PC-9 (cell line): ENCODE measurements around the gene DTNBP1. TPM values are rescaled to one million over a fixed set of nuclear protein-coding genes. Genes with fewer than 3 reads are reported as not detected.

Source experiments
- Bru-seq: library from RNA; stranded (reverse); fragments of 400-500 nt; gene quantifications from one replicate; lab custom pipeline; 2021; lab: Mats Ljungman, UMichigan
- BruChase-seq, 2 experiments: library from RNA; stranded (reverse); fragments of 400-500 nt; gene quantifications; one replicate each; lab custom pipeline; 2021; lab: Mats Ljungman, UMichigan
- BruUV-seq: library from RNA; stranded (reverse); fragments of 400-500 nt; replicated peaks from 2 replicates; lab custom pipeline; 2021; lab: Mats Ljungman, UMichigan
- CTCF ChIA-PET: fragments of 300-600 bp; sonication (Branson Sonifier 250); formaldehyde crosslinking; loops from one replicate; lab custom pipeline; 2022; ENCODE audit warnings: antibody characterized with exemption; lab: Charles Lee
- POLR2A ChIA-PET: fragments of 300-600 bp; sonication (Branson Sonifier 250); formaldehyde crosslinking; loops from one replicate; lab custom pipeline; 2022; ENCODE audit warnings: antibody characterized with exemption; ENCODE audit not compliant: unreplicated experiment; lab: Charles Lee
- DNase-seq, 2 experiments: peaks; one replicate each; pipeline versions ENCODE4 v3.0.0 to v3.0.0-alpha.2; 2015 to 2022; ENCODE audit warnings: mixed read lengths in 1 of 2
- H2AFZ ChIP-seq: fragments of 200-600 bp; sonication (generic); 2 replicates; pipeline ENCODE4 v1.8.1; 2017; ENCODE audit warnings: antibody characterized with exemption
- H3F3A ChIP-seq: fragments of 200-600 bp; sonication (generic); 2 replicates; pipeline ENCODE4 v1.8.1; 2017; ENCODE audit warnings: antibody characterized with exemption, mild to moderate bottlenecking, low read depth; ENCODE audit not compliant: insufficient read depth
- H3K27ac ChIP-seq: fragments of 200-600 bp; sonication (generic); 2 replicates; pipeline ENCODE4 v1.6.1; 2016; ENCODE audit warnings: mixed run types
- H3K27me3 ChIP-seq: fragments of 200-600 bp; sonication (generic); 2 replicates; pipeline ENCODE4 v1.6.1; 2016; ENCODE audit warnings: low read depth, mixed run types; ENCODE audit not compliant: insufficient read depth
- H3K36me3 ChIP-seq: fragments of 200-600 bp; sonication (generic); 2 replicates; pipeline ENCODE4 v1.6.1; 2016; ENCODE audit warnings: low read depth, mixed run types
- H3K4me1 ChIP-seq: fragments of 200-600 bp; sonication (generic); replicated peaks from 2 replicates; pipeline ENCODE4 v1.6.1; 2016; ENCODE audit warnings: mixed run types; ENCODE audit not compliant: insufficient read depth
- H3K4me2 ChIP-seq: fragments of 200-600 bp; sonication (generic); 2 replicates; pipeline ENCODE4 v1.6.1; 2017; ENCODE audit warnings: mixed run types
- H3K4me3 ChIP-seq: fragments of 200-600 bp; sonication (generic); 2 replicates; pipeline ENCODE4 v1.6.1; 2016; ENCODE audit warnings: mixed run types
- H3K79me2 ChIP-seq: fragments of 200-600 bp; sonication (generic); 2 replicates; pipeline ENCODE4 v1.6.1; 2017; ENCODE audit warnings: low read depth, mixed run types
- H3K9me2 ChIP-seq: fragments of 200-600 bp; sonication (generic); 2 replicates; pipeline ENCODE4 v1.8.1; 2017; ENCODE audit warnings: mild to moderate bottlenecking; ENCODE audit not compliant: insufficient read depth
- H3K9me3 ChIP-seq: fragments of 200-600 bp; sonication (generic); 2 replicates; pipeline ENCODE4 v1.8.1; 2016; ENCODE audit warnings: low read depth; ENCODE audit not compliant: insufficient read depth
- H4K20me1 ChIP-seq: fragments of 200-600 bp; sonication (generic); 2 replicates; pipeline ENCODE4 v1.8.1; 2017; ENCODE audit not compliant: insufficient read depth
- CTCF ChIP-seq: fragments of 200-600 bp; sonication (generic); conservative IDR thresholded peaks from 2 replicates; pipeline ENCODE4 v1.6.1; 2017; ENCODE audit warnings: mixed run types, antibody characterized with exemption, mild to moderate bottlenecking, moderate library complexity
- EZH2 ChIP-seq: fragments of 200-600 bp; sonication (generic); IDR thresholded peaks from 2 replicates; pipeline ENCODE4 v1.8.0; 2017; ENCODE audit warnings: antibody characterized with exemption, low read depth
- intact Hi-C: fragments of 100-400 bp; cut with micrococcal nuclease; formaldehyde crosslinking; loops from one replicate; pipeline ENCODE4 v1.10.0; 2022; ENCODE audit not compliant: unreplicated experiment
- long read RNA-seq: library from polyadenylated mRNA; stranded (forward); transcript quantifications from one replicate; pipeline ENCODE4 v2.0.0, GENCODE V29; 2022
- total RNA-seq: library from RNA; stranded (reverse); gene quantifications from 2 replicates; pipeline ENCODE4 v1.2.3, GENCODE V29; 2021

The DTNBP1 gene
- total RNA-seq, result 9.1 and 9.9 TPM in 2 replicates
- percentile 70 among the genes with signal in this experiment for Bru-seq, nascent RNA
- BruChase-seq, experiment 1, labeled RNA remaining after a 2-hour chase, result percentile 52 among the genes with signal in this experiment
- BruChase-seq, experiment 2, labeled RNA remaining after a 6-hour chase, result percentile 35 among the genes with signal in this experiment
- long read RNA-seq, transcript DTNBP1-202 (10 exons, 1,403 nt), result major isoform, 13 of 37 reads
- long read RNA-seq, partial matches to known transcripts, result 0 of 37 reads
- long read RNA-seq, other reads (novel, unspliced or antisense), result 24 of 37 reads

GRCh38 chr6:15662326-15663129, at the start of gene DTNBP1:
TSS of gene DTNBP1 (minus strand) at chr6:15663028. CDS start at chr6:15662869, 159 bp downstream.
- H3F3A ChIP-seq, result no peaks in the 10 kb centered on the region
- peak within 1 kb of the TSS; percentile 64 for H3K4me3 ChIP-seq
- no peak within 1 kb of the TSS for H3K27ac ChIP-seq
- peaks cover 17% of the 10 kb centered on the region for H3K79me2 ChIP-seq
- ChIA-PET CTCF (no interaction called here), POLR2A (interaction anchor here (0.5 to 0.7 kb wide), 4 partner anchors 40 to 1457 kb away, joined by 3 to 4 read pairs (median 3); no protein-coding TSS in a partner anchor)
- no peaks in the 10 kb centered on the region for H3K9me2 ChIP-seq
- DNase-seq, result peak; percentile 39 to 87
- H4K20me1 ChIP-seq, result no peaks in the 10 kb centered on the region; the same call in 1 of the 2 replicates
- TF ChIP-seq EZH2 (no peak), CTCF (no peak)
- intact Hi-C loops, result no loop called here
- H3K9me3 ChIP-seq, result no peaks in the 10 kb centered on the region
- H3K4me2 ChIP-seq, result peak within 1 kb of the TSS; percentile 99
- BruUV-seq, result no TSS peak
- peaks cover 22% of the 10 kb centered on the region for H3K27me3 ChIP-seq
- H3K36me3 ChIP-seq, result no peaks in the 10 kb centered on the region
- H3K4me1 ChIP-seq, result no peaks in the 10 kb centered on the region; the same call in 1 of the 2 replicates
- H2AFZ ChIP-seq, result peak within 1 kb of the TSS; percentile 92

GRCh38 chr6:15709651-15710269, 46.9 kb upstream of the DTNBP1 start:
- Histone ChIP-seq H3K4me2 (no peak overlapping the region), H3K9me3 (no peaks in the 10 kb centered on the region), H3K4me1 (no peaks in the 10 kb centered on the region), H2AFZ (no peak overlapping the region), H4K20me1 (no peaks in the 10 kb centered on the region), H3K79me2 (no peaks in the 10 kb centered on the region), H3F3A (no peaks in the 10 kb centered on the region), H3K4me3 (no peak overlapping the region), H3K9me2 (no peaks in the 10 kb centered on the region), H3K27ac (no peak overlapping the region), H3K27me3 (peaks cover 82% of the 10 kb centered on the region), H3K36me3 (no peaks in the 10 kb centered on the region)
- no TSS peak for BruUV-seq
- ChIA-PET CTCF (no interaction called here), POLR2A (no interaction called here)
- no peak for TF ChIP-seq EZH2
- TF ChIP-seq CTCF, result no peak
- DNase-seq, result no peak
- intact Hi-C loops, result no loop called here

GRCh38 chr6:15708231-15708630, 45.4 kb upstream of the DTNBP1 start:
- ChIA-PET POLR2A (no interaction called here), CTCF (interaction anchor here (0.6 kb wide), 1 partner anchor 15 kb away, joined by 3 read pairs; no protein-coding TSS in a partner anchor)
- no peaks in the 10 kb centered on the region for H3K79me2 ChIP-seq
- H3K27ac ChIP-seq, result no peak overlapping the region
- no peaks in the 10 kb centered on the region for H3K9me2 ChIP-seq
- no peaks in the 10 kb centered on the region for H3K9me3 ChIP-seq
- intact Hi-C loops, result no loop called here
- no peak overlapping the region for H2AFZ ChIP-seq
- H3K4me3 ChIP-seq, result no peak overlapping the region
- H3K36me3 ChIP-seq, result no peaks in the 10 kb centered on the region
- H3K27me3 ChIP-seq, result peaks cover 93% of the 10 kb centered on the region
- no peaks in the 10 kb centered on the region for H4K20me1 ChIP-seq
- no peaks in the 10 kb centered on the region for H3F3A ChIP-seq
- H3K4me1 ChIP-seq, result no peaks in the 10 kb centered on the region
- no peak for TF ChIP-seq CTCF
- DNase-seq, result no peak
- no peak overlapping the region for H3K4me2 ChIP-seq
- BruUV-seq, result no TSS peak
